ELF-1 (cell line): ENCODE data around the gene TMCC1.
"Not testable (repeated sequence)": the region's sequence is repeated elsewhere in the genome, so short reads cannot be mapped to it uniquely, and the experiment has no call there.

ENCODE experiments used
- DNase-seq: peaks from one replicate; pipeline ENCODE4 v3.0.0-alpha.2; 2016; ENCODE audit warnings: low read depth, low spot score

Gene TMCC1

DNA sequence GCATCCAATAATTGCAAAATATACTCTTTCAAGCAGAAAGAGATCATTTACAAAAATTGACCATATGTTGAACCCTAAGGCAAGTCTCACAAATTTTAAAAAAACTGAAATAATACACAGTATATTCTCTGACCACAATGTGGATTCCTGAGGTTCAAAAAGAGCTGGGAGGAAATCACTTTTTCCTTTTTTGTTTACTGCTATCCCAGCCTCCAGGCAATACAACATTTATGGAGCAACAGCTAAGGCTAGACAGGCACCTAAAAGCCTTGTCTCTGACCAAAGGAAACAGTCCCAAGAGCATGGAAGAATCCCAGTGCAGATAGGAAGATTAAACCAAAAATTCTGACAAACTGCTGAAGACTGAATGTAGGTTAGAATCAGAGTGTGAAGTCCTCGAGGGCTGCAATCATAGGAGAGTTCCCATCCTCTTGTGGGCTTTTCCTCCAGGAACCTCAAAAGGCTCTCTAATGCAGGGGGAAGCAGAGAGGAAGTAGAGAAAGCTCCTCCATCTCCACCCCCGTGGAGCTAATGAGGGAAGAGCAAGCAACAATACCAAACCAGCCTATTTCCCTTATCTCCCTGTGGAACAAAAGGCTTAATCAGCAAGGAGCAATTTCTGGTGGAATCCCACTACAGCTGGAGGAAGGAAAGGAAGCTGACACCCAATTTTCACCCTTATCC, 57.0 kb downstream of the TMCC1 start:
- DNase-seq, result peak; percentile 44

DNA sequence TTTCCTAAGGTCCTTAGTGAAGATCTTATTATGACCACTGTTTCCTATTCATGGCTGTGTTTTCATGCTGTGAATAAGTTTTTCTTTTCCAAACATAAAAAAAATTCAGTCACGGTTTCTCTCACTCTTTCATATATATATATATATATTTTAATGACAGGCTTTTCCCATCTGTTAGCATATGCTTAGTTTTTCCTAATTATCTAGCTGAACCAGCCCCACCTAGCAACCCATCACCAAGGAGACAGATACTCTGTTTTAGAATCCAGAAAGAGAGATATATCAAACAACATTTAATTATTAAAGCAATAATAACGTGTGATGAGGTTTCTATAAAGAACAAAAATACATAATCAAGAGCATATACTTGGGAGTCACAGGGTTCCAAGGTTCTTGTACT, 58.3 kb downstream of the TMCC1 start:
- DNase-seq, result no peak

DNA sequence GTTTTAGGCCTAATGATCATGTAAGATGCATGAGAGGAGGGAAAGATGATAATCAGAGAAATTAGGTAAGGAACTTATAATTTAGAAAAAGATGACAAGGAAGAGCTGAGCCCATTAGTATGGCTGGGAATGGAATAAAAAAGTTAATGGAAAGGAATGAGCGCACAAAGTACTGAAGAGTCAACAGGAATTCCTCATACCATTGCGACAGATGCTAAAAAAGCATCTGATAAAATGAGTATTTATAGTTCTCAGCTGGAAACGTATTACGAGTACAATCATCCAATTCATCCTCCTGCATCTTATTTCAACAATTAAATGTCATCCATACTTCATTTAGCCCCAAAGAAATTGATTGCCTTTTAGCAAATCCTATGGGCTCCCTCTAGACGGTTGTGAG, 58.9 kb downstream of the TMCC1 start:
- DNase-seq, result no peak

DNA sequence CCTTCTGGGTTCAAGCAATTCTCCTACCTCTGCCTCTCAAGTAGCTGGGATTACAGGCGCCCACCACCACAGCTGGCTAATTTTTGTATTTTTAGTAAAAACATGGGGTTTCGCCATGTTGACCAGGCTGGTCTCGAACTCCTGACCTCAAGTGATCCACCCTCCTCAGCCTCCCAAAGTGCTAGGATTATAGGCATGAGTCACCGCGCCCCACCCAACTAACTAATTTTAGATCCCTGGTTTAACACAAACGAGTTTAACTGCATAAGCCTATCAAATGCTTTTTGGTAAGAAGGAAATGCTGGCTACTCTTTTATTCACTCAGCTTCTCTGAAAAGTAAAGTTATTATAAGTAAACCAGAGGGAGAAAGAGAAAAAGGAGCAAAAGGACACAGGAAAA, 61.6 kb downstream of the TMCC1 start:
- not testable (repeated sequence) for DNase-seq

DNA sequence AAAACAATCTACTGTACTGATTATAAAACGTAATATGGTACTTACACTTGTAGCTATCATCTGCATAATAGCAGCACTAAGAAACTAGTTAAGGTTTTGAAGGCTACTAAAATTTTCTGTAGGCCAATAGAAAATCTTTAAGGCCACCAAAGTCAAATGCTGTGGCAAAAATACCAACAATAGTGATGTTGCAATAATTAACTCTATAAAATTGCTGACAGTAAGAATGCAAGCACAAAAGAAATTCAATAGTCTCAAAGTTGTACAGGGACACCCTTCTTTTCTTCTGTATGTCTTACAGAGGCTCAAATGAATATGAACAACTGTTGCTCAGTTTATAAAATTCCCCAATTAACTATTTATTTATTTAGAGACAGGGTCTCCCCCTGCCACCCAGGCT, 62.0 kb downstream of the TMCC1 start:
- no peak for DNase-seq

DNA sequence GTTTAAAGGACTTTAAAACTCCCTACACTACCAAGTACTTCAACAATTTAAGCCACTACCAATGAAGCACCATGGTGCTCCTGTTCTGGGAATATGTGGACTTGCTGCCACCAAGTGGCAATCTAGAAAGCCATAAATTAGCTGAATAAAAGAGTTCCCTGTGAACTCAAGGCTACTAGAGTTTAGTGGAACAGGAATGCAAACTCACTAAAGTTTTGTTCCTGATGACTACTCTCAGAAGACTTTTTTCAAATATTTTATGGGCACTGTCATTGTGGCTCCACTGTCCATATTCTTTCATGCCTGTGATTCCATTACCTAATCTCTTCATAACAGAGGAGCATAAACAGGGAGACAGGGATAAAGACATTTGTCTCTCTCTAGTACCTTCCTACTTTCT, 63.9 kb downstream of the TMCC1 start:
- DNase-seq, result peak; percentile 25

DNA sequence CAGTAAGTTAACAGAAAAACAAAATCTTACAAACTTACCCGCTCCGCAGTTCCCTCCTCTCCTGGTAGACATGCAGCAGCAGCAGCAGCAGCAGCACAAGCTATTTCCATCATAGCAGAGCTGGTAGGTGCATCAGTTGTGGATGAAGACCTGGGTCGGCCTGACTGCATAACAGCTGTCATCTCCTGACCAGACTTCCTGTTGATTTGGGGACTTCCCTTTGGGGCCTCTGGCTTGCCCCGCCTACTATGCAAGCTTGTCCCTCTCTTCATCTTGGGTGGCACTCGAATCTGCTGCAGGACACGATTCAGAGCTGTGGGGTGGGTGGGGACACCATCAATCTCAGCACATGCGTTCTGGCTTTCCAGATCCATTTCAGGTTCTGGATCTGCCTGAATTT, 65.7 kb downstream of the TMCC1 start:
- DNase-seq, result no peak

DNA sequence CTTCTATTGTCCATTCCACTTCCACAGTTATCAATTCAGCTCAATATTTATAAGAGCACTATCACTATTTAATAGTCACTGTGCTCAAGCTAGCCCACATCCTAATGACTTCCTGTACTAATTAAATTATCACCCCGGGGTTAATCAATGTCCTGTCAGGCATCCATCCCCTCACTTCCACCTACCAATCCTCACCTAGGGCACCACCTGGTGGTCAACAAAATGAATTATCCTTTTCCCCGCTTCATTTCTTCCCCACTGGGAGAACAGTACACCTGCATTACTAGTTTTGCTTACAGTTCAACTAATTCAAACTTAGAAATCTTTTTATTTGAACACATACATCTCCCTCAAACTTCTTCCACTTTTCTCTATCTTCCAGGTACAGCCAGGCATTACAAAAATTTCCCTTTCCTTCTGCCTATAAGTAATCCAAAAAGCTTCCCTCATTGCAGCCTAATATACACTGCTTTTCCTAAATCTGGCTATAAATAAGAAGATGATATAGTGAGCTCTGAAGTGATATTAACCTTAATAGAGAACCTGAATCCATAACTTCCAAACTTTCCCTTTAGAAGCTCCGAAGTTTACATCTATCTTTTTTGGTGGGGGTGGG, 68.5 kb downstream of the TMCC1 start:
- peak; percentile 42 for DNase-seq

DNA sequence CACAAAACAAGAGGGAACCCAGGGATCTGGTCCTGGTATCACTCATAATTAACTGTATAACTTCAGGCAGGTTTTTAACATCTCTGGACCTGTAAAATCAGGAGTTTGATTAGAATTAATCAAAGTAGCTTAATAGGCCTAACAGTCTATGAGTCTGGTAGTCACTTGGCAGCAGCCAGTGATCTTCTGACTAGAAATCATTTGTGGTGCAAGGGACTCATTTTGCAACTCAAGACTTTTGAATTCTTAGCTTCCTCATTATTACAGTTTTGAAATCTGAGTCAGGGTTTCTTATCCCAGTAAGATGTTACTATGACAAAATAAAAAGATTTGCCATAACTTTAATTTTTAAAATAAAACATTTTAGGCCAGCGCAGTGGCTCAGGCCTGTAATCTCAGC, 70.8 kb downstream of the TMCC1 start:
- no peak for DNase-seq

DNA sequence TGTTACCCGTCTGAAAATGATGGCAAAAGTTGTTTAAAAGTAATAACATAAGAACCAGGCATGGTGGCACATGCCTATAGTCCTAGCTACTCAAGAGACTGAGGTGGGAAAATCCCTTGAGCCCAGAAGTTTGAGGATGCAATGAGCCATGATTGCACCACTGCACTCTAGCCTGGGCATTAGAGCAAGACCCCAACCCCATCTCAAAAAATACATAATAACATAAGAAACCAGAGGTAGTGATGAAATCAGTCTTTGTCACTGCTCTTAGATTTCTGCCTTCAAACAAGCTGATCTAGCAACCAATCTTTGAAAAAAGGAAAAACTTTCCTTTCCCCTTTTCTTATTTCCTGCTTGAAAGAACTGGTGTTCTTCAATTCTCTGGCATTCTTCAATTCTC, 71.3 kb downstream of the TMCC1 start:
- DNase-seq, result no peak

DNA sequence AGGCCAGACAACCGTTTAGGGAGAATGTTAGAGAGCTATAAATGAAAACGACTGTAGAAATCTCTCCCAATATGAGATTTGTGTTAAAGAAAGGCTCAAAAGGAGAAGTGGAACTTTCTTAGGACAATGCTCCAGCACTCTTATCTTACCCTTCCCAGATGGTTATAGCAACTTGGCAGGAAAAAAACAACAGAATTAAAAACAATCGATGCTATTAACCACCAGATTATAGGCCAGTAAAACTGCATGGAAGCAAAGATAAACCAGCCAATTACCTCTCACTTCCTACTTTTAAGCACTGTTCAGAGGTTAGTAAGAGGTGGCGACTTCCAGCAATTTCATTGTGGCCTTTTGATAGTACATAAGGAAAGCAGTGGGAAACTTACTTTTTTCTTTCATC, 72.9 kb downstream of the TMCC1 start:
- no peak for DNase-seq

DNA sequence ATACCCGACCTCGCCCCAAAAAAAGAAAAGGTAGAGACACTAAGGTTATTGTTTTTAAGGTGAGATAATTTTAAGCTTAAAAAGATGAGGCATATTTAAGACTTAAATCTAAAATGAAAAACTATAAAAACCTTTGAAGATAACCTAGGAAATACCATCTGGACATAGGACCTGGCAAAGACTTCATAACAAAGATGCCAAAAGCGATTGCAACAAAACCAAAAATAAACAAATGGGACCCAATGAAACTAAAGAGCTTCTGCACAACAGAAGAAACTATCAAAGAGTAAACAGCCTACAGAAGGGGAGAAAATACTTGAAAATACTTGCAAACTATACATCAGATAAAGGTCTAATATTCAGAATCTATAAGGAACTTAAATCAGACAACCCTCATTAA, 80.9 kb downstream of the TMCC1 start:
- DNase-seq, result no peak

DNA sequence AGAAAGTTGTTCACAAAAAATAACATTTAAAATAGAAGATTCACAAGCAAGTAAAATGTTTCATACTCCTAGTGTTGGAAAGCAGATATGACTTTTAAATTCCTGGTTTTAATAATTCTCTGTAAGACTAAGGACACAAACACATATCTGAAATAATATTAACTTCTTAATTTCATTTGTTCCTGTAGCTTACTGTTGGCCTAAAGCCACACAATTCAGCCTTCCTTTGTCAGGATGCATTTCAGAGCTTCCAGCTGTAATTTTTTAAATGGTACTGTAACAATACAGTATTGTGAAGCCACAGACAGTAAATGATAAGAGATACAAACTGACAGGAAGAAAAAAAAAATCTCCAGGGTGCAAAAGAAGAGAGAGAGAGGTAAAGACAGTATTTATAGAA, 84.2 kb downstream of the TMCC1 start:
- no peak for DNase-seq

DNA sequence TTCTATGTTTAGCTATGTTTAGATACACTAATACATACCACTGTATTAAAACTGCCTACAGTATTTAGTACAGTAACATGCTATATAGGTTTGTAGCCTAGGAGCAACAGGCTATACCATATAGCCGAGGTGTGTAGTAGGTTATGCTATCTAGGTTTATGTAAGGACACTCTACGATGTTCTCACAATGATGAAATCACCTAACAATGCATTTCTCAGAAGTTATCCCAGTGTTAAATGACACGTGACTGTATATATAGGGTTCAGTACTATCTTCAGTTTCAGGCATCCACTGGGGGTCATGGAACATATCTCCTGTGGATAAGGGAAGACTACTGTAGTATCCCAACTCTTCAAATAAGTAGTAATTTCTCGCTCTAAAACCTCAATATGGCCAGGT, 97.4 kb downstream of the TMCC1 start:
- no peak for DNase-seq

DNA sequence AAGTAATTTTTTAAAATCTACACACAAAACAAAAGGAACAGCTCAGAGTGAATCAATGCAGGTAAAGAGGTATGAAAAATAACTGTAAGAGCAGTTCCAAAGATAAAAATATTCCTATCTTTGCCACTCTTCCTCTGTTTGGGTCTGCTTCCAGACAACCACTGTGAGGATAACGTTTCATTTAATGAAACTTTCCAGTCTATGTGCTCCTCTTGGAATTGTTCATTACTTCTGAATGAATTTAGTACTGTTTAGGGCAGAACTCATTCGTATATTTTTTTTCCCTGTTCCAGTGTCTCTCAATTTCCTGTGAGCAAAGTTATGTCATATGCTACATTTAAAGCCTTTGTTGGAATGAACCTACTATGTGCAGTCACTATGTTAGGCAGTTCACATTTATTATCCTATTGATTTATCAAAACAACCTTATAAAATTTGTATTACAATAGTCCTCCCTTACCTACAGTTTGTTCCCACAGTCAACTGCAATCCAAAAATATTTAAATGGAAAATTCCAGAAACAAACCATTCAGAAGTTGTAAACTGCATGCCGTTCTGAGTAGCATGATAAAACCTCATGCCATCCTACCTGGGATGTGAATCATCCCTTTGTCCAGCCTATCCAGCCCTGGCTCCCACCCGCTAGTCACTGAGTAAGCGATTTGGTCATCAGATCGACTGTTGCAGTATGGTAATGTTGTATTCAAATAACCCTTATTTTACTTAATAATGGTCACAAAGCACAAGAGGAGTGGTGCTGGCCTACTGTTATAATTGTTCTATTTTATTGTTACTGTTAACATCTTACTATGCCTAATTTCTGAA, 98.1 kb downstream of the TMCC1 start:
- DNase-seq, result no peak

DNA sequence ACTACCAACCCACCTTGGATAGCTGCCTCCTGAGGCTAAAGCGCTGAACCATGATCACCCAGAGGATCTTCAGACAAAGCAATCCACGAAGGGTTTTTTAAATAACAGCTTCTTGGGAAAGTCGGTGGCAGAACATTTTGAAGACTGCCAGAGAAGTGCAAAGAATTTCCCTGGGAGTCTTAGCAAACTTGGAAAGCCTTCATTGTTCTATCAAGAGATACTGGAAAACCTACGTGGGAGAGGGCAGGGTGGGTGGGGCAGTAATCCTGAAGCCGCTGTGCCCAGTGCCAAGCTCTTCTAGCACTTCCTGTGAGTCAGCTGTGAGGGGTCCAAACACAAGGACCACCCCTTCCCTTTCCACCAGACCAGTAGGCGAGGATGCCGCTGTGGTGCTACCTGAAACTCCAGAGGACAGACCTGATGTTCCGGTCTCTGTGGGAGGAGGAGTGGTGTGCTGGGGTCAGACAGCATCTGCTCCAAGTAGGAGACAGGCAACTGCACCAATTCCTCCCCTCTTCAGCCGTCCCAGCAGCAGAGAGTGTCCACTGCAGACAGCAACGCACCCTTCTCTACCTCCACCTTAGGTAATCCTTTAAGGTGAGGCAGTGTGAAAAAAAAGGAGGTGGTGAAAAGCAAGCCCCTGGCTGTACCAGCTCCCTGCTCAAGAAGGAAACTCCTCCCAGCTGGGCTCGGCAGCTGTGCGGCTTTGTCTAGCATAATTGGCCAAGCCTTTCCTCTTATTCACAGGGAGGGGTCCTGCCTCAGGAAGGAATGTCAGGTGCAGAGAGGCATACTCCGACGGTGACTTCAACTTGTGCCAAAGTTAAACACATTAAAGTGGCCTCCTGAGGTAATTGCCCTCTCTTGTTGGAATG, 99.0 kb downstream of the TMCC1 start:
- peak; percentile 91 for DNase-seq

DNA sequence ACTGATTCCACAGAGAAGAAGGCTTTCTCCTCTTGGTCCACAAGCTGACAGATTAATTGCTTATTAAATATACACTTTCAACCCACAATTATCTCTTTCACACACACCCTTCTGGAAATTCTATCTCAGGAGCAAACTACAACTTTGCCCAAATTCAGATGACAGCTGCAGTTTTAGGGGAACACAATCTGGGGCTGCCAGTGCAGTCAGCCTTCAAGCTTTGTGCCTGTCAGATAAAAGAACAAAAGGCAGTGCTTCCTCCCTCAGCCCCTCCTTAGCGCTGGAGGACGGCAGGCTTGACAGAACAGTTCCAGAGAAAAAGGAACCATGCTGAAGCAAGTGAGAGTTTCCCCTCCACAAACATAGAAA, 99.6 kb downstream of the TMCC1 start:
- DNase-seq, result peak; percentile 49

DNA sequence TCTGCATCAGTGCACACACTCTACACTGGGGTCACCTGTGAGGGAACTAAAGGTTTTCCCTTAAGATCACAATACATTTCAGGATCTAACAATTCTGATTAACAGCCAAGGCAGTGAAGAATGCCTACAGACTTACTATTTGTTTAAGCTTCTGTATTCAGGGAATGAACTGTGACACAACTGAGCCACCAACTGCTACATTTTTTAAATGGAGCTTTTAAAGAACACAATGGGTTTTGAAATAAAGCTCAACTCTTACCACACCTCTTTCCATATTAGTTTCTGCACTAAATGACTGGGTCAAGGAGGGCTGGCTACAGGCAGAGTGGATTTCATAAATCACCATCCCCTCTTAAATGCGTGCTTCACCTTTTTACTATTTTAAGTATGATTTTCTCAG, 100.2 kb downstream of the TMCC1 start:
- DNase-seq, result no peak

DNA sequence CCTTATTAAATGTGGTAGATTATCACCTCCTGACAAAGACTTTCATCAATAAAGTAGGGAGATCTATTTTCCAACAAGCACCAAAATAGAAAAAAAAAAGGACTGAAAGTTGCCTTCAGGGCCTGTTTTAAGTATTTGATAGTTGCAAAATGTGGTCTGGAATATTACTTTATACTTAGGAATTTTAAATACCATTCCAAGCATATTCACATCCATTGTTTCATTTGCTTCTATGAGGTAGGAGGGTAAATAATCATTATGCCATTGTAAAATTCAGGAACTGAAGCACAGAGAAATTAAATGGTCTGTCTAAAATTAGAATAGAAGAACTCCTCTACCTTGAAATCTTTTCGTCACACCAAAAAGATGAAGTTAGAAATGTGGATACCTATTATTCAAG, 110.0 kb downstream of the TMCC1 start:
- no peak for DNase-seq

DNA sequence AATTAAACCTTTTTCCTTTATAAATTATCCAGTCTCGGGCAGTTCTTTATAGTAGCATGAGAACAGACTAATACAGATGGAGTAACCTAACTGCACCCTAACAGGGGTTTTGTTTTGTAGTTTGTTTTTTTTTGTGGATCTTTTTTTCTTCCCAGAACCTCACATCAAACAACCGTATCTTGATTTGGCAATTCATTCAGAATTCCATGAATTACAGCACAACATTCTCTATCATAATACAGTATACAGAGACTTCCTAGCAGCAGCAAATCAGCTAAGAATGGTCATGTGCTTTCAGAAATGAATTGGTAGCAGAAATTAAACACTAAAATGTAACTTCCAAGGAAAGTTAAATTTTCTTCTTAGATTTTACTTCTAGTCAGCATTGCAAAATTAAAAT, 114.6 kb downstream of the TMCC1 start:
- DNase-seq, result no peak

DNA sequence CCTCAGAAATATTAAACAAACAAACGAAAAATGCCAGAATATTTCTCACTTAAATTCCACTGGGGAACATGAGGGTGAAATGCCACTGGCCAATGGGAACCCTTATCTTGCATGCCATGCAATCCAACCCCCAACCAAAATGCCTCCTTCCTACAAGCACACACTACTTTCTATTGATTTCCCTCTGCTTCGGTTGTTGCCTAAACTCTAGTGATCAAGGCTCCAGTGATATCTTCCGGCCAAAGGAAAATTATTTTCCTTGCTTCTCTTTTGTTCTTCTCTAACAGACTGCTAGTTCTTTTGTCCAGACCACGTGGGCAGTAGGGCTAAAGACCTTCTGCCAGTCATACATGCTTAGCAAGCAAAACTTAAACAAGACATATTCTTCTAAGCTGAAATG, 115.7 kb downstream of the TMCC1 start:
- no peak for DNase-seq

DNA sequence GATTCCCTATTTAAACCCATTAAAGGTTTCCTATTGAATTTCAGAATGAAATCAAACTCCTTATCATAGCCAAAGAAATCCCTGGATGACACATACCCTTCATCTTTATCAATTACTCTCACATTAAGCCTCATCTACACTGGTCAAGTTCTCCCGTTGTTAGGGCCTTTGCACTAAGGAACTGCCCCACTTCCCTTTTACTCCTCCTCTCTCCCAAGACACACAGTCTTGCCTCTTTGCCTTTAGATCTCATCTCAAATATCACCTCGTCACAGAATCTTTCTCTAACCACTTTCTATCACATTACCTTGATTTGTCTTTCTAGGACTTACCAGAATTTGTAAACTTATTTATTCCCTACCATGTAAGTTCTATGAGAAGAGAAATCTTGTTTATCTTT, 117.6 kb downstream of the TMCC1 start:
- no peak for DNase-seq
